Cardiac muscle cell (in vitro differentiated cells and primary cell): ENCODE results near the gene YBX3. TPM values are rescaled to one million over a fixed set of nuclear protein-coding genes. Genes with fewer than 3 reads are reported as not detected.

Experiments
- DNase-seq, 2 donors: peaks; one replicate each; pipeline versions ENCODE4 v3.0.0 to v3.0.0-alpha.2; 2010 to 2017; ENCODE audit warnings: low read depth in 1 of 2, low spot score in 1 of 2
- H3K27ac ChIP-seq: fragments of 200-600 bp; sonication (generic); 2 replicates; pipeline ENCODE4 v1.5.1; 2016
- H3K27me3 ChIP-seq: fragments of 200-600 bp; sonication (generic); 2 replicates; pipeline ENCODE4 v1.6.0; 2016; ENCODE audit warnings: control low read depth
- H3K36me3 ChIP-seq: fragments of 200-600 bp; sonication (generic); 2 replicates; pipeline ENCODE4 v1.5.1; 2016; ENCODE audit warnings: control low read depth
- H3K4me1 ChIP-seq: fragments of 200-600 bp; sonication (generic); 2 replicates; pipeline ENCODE4 v1.8.1; 2017; ENCODE audit warnings: low read depth, mild to moderate bottlenecking, mixed run types
- H3K4me3 ChIP-seq: fragments of 200-600 bp; sonication (generic); 2 replicates; pipeline ENCODE4 v1.5.1; 2016; ENCODE audit warnings: mild to moderate bottlenecking
- H3K9me3 ChIP-seq: fragments of 200-600 bp; sonication (generic); 2 replicates; pipeline ENCODE4 v1.5.1; 2017; ENCODE audit warnings: low read depth, mild to moderate bottlenecking, control low read depth
- polyA plus RNA-seq: library from polyadenylated mRNA; unstranded; fragments of >200 nt; fragmentation: Nextera tagmentation; extraction: Ambion mirVana; gene quantifications from 2 replicates; pipeline ENCODE4 v1.2.1, GENCODE V29; 2016
- total RNA-seq: library from RNA; depleted of rRNA; stranded (reverse); fragments of >200 nt; gene quantifications from 2 replicates; pipeline ENCODE4 v1.2.3, GENCODE V29; 2016
- TF ChIP-seq, protein P1 (sequence below): IDR thresholded peaks from 2 replicates; pipeline ENCODE4 v1.5.1; 2012; ENCODE audit warnings: low read depth, mild to moderate bottlenecking, low read length

The YBX3 gene
- total and polyA plus RNA-seq, 2 experiments from 2014 or later, result 173 to 212 TPM

DNA sequence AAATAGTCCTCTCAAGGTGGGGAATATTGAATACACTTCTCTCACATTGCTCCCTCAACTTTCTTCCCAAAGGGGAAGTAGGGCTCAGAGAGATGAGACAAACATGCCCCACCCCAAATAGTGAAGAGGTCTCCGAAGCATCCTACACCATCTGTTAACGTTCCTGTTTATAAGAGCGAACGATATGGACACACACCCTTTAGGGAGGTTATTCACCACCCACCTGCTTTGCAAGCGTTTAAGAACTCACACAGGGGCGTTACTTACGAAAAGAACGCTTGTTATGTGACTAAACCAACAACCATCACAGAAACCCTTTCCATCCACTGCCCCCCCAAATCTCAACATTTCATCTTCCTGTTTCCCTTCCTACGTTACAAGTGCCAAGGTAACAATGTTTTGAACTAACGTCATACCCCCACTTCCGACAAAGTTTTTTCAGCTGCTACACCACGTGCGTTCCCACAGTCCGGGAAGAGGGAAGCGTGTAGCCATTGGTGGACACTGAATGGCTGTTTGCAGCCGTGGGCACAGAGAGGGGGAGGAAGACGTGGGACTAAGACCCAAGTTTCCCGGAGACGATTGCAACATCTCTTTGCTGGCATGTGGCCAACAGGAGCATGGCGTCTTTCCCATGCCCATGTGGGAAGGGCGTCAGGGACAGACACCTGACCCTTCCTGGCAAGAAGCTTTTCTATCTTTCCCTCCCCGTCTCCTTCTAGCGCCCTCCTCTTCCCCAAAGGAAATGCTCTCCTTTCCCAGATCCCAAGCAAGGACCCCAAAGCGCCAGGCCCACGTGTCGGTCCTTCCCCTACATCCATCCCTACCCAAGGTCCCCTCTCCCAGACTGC lies 1.2 kb downstream of the YBX3 start:
- peaks cover 38% of the 10 kb centered on the region for H3K4me1 ChIP-seq
- H3K27me3 ChIP-seq, result peaks cover 4% of the 10 kb centered on the region

DNA sequence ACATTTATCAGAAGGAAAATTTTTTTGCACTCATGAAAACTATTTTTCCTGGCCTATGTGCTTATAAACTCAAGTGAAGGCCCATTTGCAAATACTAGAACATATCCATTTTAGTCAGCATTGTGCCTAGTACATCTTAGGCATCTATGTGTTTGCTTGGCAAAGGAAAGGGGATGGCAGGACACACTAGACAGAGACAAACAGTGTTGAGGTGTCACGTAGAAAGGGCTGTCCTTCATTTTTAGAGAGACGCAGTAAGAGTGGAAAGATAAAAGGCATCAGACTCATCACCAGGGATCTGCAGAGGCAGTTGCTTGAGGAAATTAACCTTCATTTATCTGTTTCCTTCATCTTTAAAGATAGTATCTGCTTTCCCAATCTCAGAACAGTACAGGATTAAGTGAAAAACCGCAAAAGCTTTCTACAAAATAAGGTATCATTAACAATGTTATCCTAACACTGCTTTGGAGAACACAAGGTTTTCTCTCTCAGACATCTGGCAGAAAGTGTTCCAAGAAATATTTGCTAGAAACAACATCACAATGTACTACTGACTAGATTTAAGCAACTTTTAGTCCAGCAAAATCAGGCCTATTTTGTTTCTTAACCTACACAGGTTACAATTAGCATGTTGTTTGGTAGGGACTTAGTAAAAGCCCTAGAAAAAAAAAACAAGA lies 2.0 kb downstream of the YBX3 start:
- H3K27me3 ChIP-seq, result peaks cover 4% of the 10 kb centered on the region
- H3K9me3 ChIP-seq, result no peaks in the 10 kb centered on the region
- H3K4me1 ChIP-seq, result peaks cover 38% of the 10 kb centered on the region
- peak in 1 of 2 donors; percentile 6 for DNase-seq
- peak overlapping the region; percentile 94 for H3K4me3 ChIP-seq
- no peaks in the 10 kb centered on the region for H3K36me3 ChIP-seq
- H3K27ac ChIP-seq, result peak overlapping the region; percentile 89
- TF ChIP-seq, protein P1, sequence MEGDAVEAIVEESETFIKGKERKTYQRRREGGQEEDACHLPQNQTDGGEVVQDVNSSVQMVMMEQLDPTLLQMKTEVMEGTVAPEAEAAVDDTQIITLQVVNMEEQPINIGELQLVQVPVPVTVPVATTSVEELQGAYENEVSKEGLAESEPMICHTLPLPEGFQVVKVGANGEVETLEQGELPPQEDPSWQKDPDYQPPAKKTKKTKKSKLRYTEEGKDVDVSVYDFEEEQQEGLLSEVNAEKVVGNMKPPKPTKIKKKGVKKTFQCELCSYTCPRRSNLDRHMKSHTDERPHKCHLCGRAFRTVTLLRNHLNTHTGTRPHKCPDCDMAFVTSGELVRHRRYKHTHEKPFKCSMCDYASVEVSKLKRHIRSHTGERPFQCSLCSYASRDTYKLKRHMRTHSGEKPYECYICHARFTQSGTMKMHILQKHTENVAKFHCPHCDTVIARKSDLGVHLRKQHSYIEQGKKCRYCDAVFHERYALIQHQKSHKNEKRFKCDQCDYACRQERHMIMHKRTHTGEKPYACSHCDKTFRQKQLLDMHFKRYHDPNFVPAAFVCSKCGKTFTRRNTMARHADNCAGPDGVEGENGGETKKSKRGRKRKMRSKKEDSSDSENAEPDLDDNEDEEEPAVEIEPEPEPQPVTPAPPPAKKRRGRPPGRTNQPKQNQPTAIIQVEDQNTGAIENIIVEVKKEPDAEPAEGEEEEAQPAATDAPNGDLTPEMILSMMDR, result no peak

More for the DNA sequence above, 1.2 kb downstream of the YBX3 start:
- TF ChIP-seq, protein P1, result no peak
- Histone ChIP-seq H3K27ac (peak overlapping the region; percentile 89), H3K4me3 (peak overlapping the region; percentile 94), H3K36me3 (no peaks in the 10 kb centered on the region), H3K9me3 (no peaks in the 10 kb centered on the region)
- DNase-seq, result peak; percentile 71 to 98

DNA sequence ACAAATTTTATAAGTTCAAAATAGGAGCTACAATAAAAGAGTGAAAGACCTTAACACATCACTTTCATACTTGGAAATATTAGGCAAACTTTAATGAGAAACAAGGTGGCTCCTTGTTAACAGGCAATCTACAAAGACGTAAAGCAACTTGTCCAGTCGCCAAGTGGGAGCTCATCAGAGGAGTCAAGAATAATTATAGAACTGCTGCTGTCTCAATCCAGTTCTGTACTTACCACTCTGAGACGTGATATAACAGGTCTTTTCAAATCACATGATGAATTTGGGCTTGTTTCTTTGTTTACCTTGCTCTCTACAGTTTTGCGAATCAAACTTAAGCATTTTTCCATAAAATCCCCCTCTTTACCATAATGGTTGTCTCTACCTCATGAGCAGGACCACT lies 3.6 kb downstream of the YBX3 start:
- peak in 1 of 2 donors; percentile 36 for DNase-seq
- Histone ChIP-seq H3K4me3 (no peak overlapping the region), H3K36me3 (peaks cover 8% of the 10 kb centered on the region), H3K4me1 (peaks cover 38% of the 10 kb centered on the region), H3K9me3 (no peaks in the 10 kb centered on the region), H3K27ac (no peak overlapping the region), H3K27me3 (no peaks in the 10 kb centered on the region)
- TF ChIP-seq, protein P1, result no peak

DNA sequence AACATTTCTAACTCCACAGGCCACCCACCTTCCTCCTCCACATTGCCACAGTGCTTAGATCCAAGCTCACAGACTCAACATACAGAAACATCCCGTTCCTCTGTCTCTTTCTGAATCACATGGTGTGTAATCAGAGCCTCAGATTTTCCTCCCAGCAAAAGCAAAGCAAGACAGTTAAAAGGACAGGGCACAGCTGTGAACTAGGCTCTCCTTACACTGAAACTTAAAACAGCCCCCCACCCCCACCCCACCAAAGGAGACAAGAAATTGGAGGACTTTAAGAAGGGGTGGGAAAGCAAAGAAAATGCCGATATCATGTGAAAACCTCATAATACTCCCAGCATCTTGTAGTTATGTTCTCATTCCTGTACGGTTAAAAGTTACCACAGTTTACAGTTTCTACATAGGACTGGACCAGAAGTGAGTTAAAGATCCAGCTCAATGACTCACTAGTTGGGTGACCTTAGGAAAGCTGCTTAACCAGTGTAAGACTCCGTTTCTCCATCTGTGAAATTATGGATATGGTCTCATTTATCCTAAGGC lies 4.8 kb downstream of the YBX3 start:
- Histone ChIP-seq H3K27ac (peak overlapping the region; percentile 4), H3K27me3 (no peaks in the 10 kb centered on the region), H3K36me3 (peaks cover 19% of the 10 kb centered on the region), H3K4me1 (peaks cover 34% of the 10 kb centered on the region), H3K9me3 (no peaks in the 10 kb centered on the region), H3K4me3 (no peak overlapping the region)
- TF ChIP-seq, protein P1, result no peak
- DNase-seq, result peak; percentile 27 to 68

DNA sequence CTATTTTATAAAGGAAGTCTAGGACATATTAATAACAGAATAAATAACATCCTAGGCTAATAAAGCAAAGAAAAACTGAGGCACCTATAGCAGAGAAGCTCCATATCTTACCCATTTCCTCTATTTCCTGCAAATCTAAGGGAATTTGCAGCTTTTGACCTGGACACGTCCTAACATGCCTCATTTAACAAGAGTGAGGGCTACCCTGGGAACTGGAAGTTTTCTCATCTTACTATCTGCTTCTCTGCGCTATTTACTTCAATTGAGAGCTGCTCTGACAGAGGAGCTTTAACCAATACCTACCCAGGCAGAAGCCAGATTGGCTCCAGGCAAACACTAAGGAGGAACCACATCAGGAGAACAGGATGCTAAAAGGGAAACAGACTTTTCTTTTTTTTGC lies 5.7 kb downstream of the YBX3 start:
- H3K27ac ChIP-seq, result no peak overlapping the region
- H3K9me3 ChIP-seq, result no peaks in the 10 kb centered on the region
- DNase-seq, result peak in 1 of 2 donors; percentile 40
- H3K36me3 ChIP-seq, result peaks cover 27% of the 10 kb centered on the region
- peaks cover 34% of the 10 kb centered on the region for H3K4me1 ChIP-seq
- no peak overlapping the region for H3K4me3 ChIP-seq
- H3K27me3 ChIP-seq, result no peaks in the 10 kb centered on the region
- TF ChIP-seq, protein P1, result no peak
